ENCODE measurements around the gene ZNF331. TPM values are rescaled to one million over a fixed set of nuclear protein-coding genes. Genes with fewer than 3 reads are reported as not detected.
"Not testable (repeated sequence)": the region's sequence is repeated elsewhere in the genome, so short reads cannot be mapped to it uniquely, and the experiment has no call there.

ZNF331 gene
- total RNA-seq, 1 experiment from 2014 or later = 28.0 TPM

DNA sequence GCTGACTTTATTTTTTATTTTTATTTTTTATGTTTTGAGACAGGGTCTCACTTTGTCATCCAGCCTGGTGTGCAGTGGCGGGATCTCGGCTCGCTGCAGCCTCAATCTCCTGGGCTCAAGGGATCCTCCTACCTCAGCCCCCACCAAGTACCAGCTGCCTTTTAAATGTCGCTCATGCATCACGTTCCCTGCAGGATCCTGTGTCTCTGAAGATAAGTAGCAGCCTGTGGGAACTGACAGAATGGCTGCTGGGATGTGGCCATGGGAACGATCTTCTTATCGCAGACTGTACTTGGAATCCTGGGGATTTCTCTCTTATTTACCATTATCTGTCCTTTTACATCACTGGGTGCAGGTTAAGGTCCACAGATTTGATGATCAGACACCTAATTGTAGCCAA lies 34.8 kb upstream of the ZNF331 start:
- H3K9me2 ChIP-seq (replicated peaks; ENCODE audit: low read length); H4K20me1 ChIP-seq (ENCODE audit: low read length); BruUV-seq (replicated peaks); H3K4me3 ChIP-seq (ENCODE audit: low read length); DNase-seq; ATAC-seq; H3K9me3 ChIP-seq (ENCODE audit: low read length); H3K79me2 ChIP-seq (ENCODE audit: low read length); H3K4me2 ChIP-seq (ENCODE audit: low read length); H3K27ac ChIP-seq (ENCODE audit: low read length); CTCF ChIA-PET; H3K36me3 ChIP-seq (ENCODE audit: low read depth, low read length); H3K4me1 ChIP-seq (ENCODE audit: insufficient read depth, low read length); H3K9ac ChIP-seq (ENCODE audit: low read length); H2AFZ ChIP-seq (ENCODE audit: low read length); H3K27me3 ChIP-seq (ENCODE audit: low read length); POLR2A ChIA-PET (ENCODE audit: unreplicated experiment); H3F3A ChIP-seq (ENCODE audit: low read length, unreplicated experiment): not testable (repeated sequence)
- intact Hi-C loops (cut with micrococcal nuclease) = loop anchor here (10.0 kb wide), 1 partner anchor 242 kb away; no protein-coding TSS in a partner anchor

DNA sequence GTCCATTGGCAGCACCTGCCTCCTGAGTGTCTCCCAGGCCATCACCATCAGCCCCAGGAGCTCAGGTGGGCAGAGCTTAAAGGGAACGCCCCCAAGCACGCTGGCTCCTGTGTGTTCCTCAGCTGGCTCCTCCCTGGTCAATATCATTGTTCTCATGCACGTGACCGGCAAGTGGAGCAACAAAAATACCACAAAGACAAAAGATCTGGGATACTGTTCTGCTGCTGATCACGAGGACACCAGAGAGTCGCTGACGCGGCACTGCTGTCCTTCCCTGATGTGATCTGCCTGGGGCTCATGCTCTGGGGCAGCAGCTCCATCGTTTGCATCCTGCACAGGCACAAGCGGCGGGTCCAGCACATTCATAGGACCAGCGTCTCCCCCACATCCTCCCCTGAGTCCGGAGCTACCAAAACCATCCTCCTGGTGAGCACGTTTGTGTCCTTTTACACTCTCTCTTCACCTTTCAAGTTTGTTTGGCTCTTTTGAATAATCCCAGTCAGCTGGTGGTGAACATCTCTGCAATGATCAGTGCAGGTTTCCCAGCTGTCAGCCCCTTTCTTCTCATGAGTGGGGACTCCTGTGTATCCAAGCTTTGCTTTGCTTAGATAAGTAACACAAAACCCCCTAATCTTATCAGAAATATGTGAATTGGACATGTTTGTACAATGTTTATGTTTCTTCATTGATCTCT lies 34.1 kb upstream of the ZNF331 start:
- H3K9me2 ChIP-seq (replicated peaks; ENCODE audit: low read length); BruUV-seq (replicated peaks); H3K9ac ChIP-seq (ENCODE audit: low read length); H3K4me1 ChIP-seq (ENCODE audit: insufficient read depth, low read length); H3K4me2 ChIP-seq (ENCODE audit: low read length); CTCF ChIA-PET; H3K4me3 ChIP-seq (ENCODE audit: low read length); DNase-seq; H3F3A ChIP-seq (ENCODE audit: low read length, unreplicated experiment); H3K79me2 ChIP-seq (ENCODE audit: low read length); H3K27me3 ChIP-seq (ENCODE audit: low read length); H4K20me1 ChIP-seq (ENCODE audit: low read length); ATAC-seq; POLR2A ChIA-PET (ENCODE audit: unreplicated experiment); H2AFZ ChIP-seq (ENCODE audit: low read length); H3K9me3 ChIP-seq (ENCODE audit: low read length); H3K27ac ChIP-seq (ENCODE audit: low read length); H3K36me3 ChIP-seq (ENCODE audit: low read depth, low read length): not testable (repeated sequence)
- intact Hi-C loops (cut with micrococcal nuclease) = loop anchor here (10.0 kb wide), 1 partner anchor 241 kb away; no protein-coding TSS in a partner anchor
- TF ChIP-seq, protein P1, sequence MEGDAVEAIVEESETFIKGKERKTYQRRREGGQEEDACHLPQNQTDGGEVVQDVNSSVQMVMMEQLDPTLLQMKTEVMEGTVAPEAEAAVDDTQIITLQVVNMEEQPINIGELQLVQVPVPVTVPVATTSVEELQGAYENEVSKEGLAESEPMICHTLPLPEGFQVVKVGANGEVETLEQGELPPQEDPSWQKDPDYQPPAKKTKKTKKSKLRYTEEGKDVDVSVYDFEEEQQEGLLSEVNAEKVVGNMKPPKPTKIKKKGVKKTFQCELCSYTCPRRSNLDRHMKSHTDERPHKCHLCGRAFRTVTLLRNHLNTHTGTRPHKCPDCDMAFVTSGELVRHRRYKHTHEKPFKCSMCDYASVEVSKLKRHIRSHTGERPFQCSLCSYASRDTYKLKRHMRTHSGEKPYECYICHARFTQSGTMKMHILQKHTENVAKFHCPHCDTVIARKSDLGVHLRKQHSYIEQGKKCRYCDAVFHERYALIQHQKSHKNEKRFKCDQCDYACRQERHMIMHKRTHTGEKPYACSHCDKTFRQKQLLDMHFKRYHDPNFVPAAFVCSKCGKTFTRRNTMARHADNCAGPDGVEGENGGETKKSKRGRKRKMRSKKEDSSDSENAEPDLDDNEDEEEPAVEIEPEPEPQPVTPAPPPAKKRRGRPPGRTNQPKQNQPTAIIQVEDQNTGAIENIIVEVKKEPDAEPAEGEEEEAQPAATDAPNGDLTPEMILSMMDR (conservative IDR thresholded peaks at IDR 0.05; ENCODE audit: low read depth, low read length) = 0 out of 2 replicates have a peak, but pooled peaks have one; percentile 27

DNA sequence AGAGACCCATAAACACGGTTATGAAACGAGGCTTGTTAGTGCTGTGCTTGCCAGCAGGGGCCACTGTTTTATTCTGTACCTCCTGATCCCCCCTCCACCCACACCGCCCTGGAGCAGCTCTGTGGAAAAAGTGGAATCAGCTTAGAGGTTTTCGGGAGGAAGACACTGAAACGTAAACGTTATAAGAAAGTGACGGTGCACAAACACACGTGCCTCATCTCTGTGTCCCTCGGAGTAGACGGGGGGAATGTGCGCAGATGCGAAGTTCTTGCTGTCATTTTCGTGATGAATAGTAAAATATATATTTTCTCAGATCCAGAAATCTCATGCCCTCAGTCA lies 33.6 kb upstream of the ZNF331 start:
- H2AFZ ChIP-seq (ENCODE audit: low read length); DNase-seq; H3K4me2 ChIP-seq (ENCODE audit: low read length); H3K36me3 ChIP-seq (ENCODE audit: low read depth, low read length); H3K79me2 ChIP-seq (ENCODE audit: low read length); H3F3A ChIP-seq (ENCODE audit: low read length, unreplicated experiment); POLR2A ChIA-PET (ENCODE audit: unreplicated experiment); BruUV-seq (replicated peaks); H3K9me3 ChIP-seq (ENCODE audit: low read length); H3K4me1 ChIP-seq (ENCODE audit: insufficient read depth, low read length); H3K9ac ChIP-seq (ENCODE audit: low read length); H3K9me2 ChIP-seq (replicated peaks; ENCODE audit: low read length); H4K20me1 ChIP-seq (ENCODE audit: low read length); H3K27ac ChIP-seq (ENCODE audit: low read length); CTCF ChIA-PET; H3K4me3 ChIP-seq (ENCODE audit: low read length); H3K27me3 ChIP-seq (ENCODE audit: low read length): not testable (repeated sequence)
- intact Hi-C loops (cut with micrococcal nuclease) = loop anchor here (10.0 kb wide), 1 partner anchor 240 kb away; no protein-coding TSS in a partner anchor
- peak; percentile 48; the same call in 1 of the 2 replicates for ATAC-seq
- TF ChIP-seq, protein P1 (conservative IDR thresholded peaks at IDR 0.05; ENCODE audit: low read depth, low read length) = peak; percentile 22; the same call in 1 of the 2 replicates
